Loucy (cell line): Measurements from ENCODE around the gene PRR35.

Experiments
- H2AFZ ChIP-seq: fragments of 200-600 bp; sonication (generic); 2 replicates; pipeline ENCODE4 v1.6.0; 2016; ENCODE audit warnings: antibody characterized with exemption, mild to moderate bottlenecking, low read length, moderate library complexity
- H3F3A ChIP-seq: fragments of 200-600 bp; 2 replicates; pipeline ENCODE4 v1.6.0; 2016; ENCODE audit warnings: antibody characterized with exemption, low read depth, mild to moderate bottlenecking
- H3K27me3 ChIP-seq: fragments of 200-600 bp; sonication (generic); 2 replicates; pipeline ENCODE4 v1.6.1; 2014; ENCODE audit warnings: low read length, mild to moderate bottlenecking; ENCODE audit not compliant: insufficient read depth, poor library complexity, severe bottlenecking
- H3K36me3 ChIP-seq: fragments of 200-600 bp; sonication (generic); 2 replicates; pipeline ENCODE4 v1.6.1; 2016; ENCODE audit warnings: low read length; ENCODE audit not compliant: insufficient read depth
- H3K4me1 ChIP-seq: fragments of 200-600 bp; sonication (generic); 2 replicates; pipeline ENCODE4 v1.5.1; 2014; ENCODE audit warnings: low read length, mild to moderate bottlenecking; ENCODE audit not compliant: insufficient read depth, poor library complexity, severe bottlenecking
- H3K4me2 ChIP-seq: fragments of 200-600 bp; sonication (generic); 2 replicates; pipeline ENCODE4 v1.6.0; 2014; ENCODE audit warnings: antibody characterized with exemption, low read length, low read depth, mild to moderate bottlenecking; ENCODE audit not compliant: poor library complexity, severe bottlenecking
- H3K4me3 ChIP-seq: fragments of 200-600 bp; sonication (generic); 2 replicates; pipeline ENCODE4 v1.5.1; 2014; ENCODE audit warnings: low read length, mild to moderate bottlenecking, mixed read lengths; ENCODE audit not compliant: poor library complexity, severe bottlenecking
- H3K79me2 ChIP-seq: fragments of 200-600 bp; sonication (generic); 2 replicates; pipeline ENCODE4 v1.6.1; 2014; ENCODE audit warnings: low read length; ENCODE audit not compliant: insufficient read depth
- H3K9ac ChIP-seq: fragments of 200-600 bp; sonication (generic); 2 replicates; pipeline ENCODE4 v1.6.0; 2014; ENCODE audit warnings: mild to moderate bottlenecking, low read depth, low read length, moderate library complexity; ENCODE audit not compliant: poor library complexity, severe bottlenecking
- H3K9me2 ChIP-seq: fragments of 200-600 bp; sonication (generic); replicated peaks from 2 replicates; pipeline ENCODE4 v1.6.1; 2016; ENCODE audit warnings: low read depth, low read length, mixed read lengths
- H3K9me3 ChIP-seq: fragments of 200-600 bp; sonication (generic); 2 replicates; pipeline ENCODE4 v1.6.1; 2014; ENCODE audit warnings: mild to moderate bottlenecking, antibody characterized with exemption, low read length, low read depth; ENCODE audit not compliant: insufficient read depth
- H4K20me1 ChIP-seq: fragments of 200-600 bp; sonication (generic); 2 replicates; pipeline ENCODE4 v1.6.0; 2014; ENCODE audit warnings: antibody characterized with exemption, low read length, mild to moderate bottlenecking; ENCODE audit not compliant: insufficient read depth, poor library complexity, severe bottlenecking
- CTCF ChIP-seq: fragments of 200-600 bp; sonication (generic); conservative IDR thresholded peaks from 2 replicates; pipeline ENCODE4 v1.5.1; 2014; ENCODE audit warnings: mild to moderate bottlenecking, antibody characterized with exemption, low read length
- EZH2phosphoT487 ChIP-seq: fragments of 200-600 bp; IDR thresholded peaks from 2 replicates; pipeline ENCODE4 v1.6.1; 2018; ENCODE audit warnings: antibody characterized with exemption, mild to moderate bottlenecking, moderate library complexity, borderline replicate concordance

Gene PRR35

GRCh38 chr16:589658-590187 lies 29.5 kb downstream of the PRR35 start, which contains the start of gene RAB40C:
RAB40C (plus strand) TSS chr16:590066; CDS start chr16:590292, 226 bp downstream.
- H3K4me1 ChIP-seq = peaks cover 25% of the 10 kb centered on the region
- H3K9me3 ChIP-seq = no peaks in the 10 kb centered on the region
- H3K36me3 ChIP-seq = no peaks in the 10 kb centered on the region
- peak within 1 kb of the TSS; percentile 78 for H2AFZ ChIP-seq
- H3K4me3 ChIP-seq = peak within 1 kb of the TSS; percentile 83
- H3K27me3 ChIP-seq = no peaks in the 10 kb centered on the region
- H3K9ac ChIP-seq = peak within 1 kb of the TSS; percentile 85
- no peaks in the 10 kb centered on the region for H3K9me2 ChIP-seq
- H3K4me2 ChIP-seq = peak within 1 kb of the TSS; percentile 85
- peaks cover 6% of the 10 kb centered on the region for H4K20me1 ChIP-seq
- H3K79me2 ChIP-seq = peaks cover 53% of the 10 kb centered on the region; the same call in 1 of the 2 replicates
- H3F3A ChIP-seq = no peaks in the 10 kb centered on the region
- TF ChIP-seq CTCF (no peak), EZH2phosphoT487 (no peak)

GRCh38 chr16:590188-590814 lies 30.1 kb downstream of the PRR35 start:
- Histone ChIP-seq H3K36me3 (no peaks in the 10 kb centered on the region), H3K27me3 (no peaks in the 10 kb centered on the region), H3K4me1 (peaks cover 25% of the 10 kb centered on the region), H3K4me3 (peak overlapping the region; percentile 78), H4K20me1 (peaks cover 6% of the 10 kb centered on the region), H3K9ac (peak overlapping the region; percentile 82), H3K79me2 (peaks cover 59% of the 10 kb centered on the region; the same call in 1 of the 2 replicates), H3K9me3 (no peaks in the 10 kb centered on the region), H3K9me2 (no peaks in the 10 kb centered on the region), H2AFZ (no peak overlapping the region), H3K4me2 (peak overlapping the region; percentile 85), H3F3A (no peaks in the 10 kb centered on the region)
- TF ChIP-seq EZH2phosphoT487 = no peak
- no peak for TF ChIP-seq CTCF

GRCh38 chr16:590815-591200 lies 30.6 kb downstream of the PRR35 start:
- Histone ChIP-seq H3K9me2 (no peaks in the 10 kb centered on the region), H3K79me2 (peaks cover 60% of the 10 kb centered on the region; the same call in 1 of the 2 replicates), H3K4me3 (peak overlapping the region; percentile 78), H3K9me3 (no peaks in the 10 kb centered on the region), H3K9ac (peak overlapping the region; percentile 82), H3F3A (no peaks in the 10 kb centered on the region), H4K20me1 (peaks cover 6% of the 10 kb centered on the region), H3K4me1 (peaks cover 25% of the 10 kb centered on the region), H2AFZ (no peak overlapping the region), H3K4me2 (peak overlapping the region; percentile 85), H3K36me3 (no peaks in the 10 kb centered on the region), H3K27me3 (no peaks in the 10 kb centered on the region)
- TF ChIP-seq CTCF (no peak), EZH2phosphoT487 (no peak)
